DND-41 (cell line): ENCODE measurements around the gene NBEA.

Experiments used
- CTCF ChIP-seq: IDR thresholded peaks from 2 replicates; pipeline ENCODE4 v1.5.1; 2012; ENCODE audit warnings: borderline replicate concordance, low read length, moderate library complexity, mild to moderate bottlenecking; ENCODE audit not compliant: poor library complexity, severe bottlenecking; ENCODE audit errors: extremely low read depth
- EZH2 ChIP-seq: IDR thresholded peaks from 3 replicates; pipeline ENCODE4 v1.6.1; 2012; ENCODE audit warnings: borderline replicate concordance, low read depth, mild to moderate bottlenecking, moderate library complexity, low read length, inconsistent platforms; ENCODE audit not compliant: severe bottlenecking

DNA sequence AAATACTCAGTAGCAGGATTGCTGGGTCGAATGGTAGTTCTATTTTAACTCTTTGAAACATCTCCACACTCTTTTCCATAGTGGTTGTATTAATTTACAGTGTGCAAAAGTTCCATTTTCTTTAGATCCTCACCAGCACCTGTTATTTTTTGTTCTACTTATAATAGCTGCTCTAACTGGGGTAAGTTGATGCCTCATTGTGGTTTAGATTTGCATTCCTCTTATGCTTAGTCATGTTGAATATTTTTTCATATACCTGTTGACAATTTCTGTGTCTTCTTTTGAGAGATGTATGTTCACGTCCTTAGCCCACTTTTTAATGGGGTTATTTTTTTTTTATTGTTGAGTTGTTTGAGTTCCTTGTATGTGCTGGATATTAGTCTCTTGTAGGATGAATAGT, 144.6 kb downstream of the NBEA start:
- TF ChIP-seq CTCF: no peak
- no peak for TF ChIP-seq EZH2
